HG02943 (cell line): ENCODE measurements around the gene BICC1.

Source experiments
- ATAC-seq: cut with Tn5 transposase; IDR thresholded peaks from one replicate; pipeline ENCODE4 v1.9.1; 2021; ENCODE audit warnings: mild to moderate bottlenecking, low read depth, moderate library complexity; ENCODE audit not compliant: unreplicated experiment

BICC1 gene

DNA sequence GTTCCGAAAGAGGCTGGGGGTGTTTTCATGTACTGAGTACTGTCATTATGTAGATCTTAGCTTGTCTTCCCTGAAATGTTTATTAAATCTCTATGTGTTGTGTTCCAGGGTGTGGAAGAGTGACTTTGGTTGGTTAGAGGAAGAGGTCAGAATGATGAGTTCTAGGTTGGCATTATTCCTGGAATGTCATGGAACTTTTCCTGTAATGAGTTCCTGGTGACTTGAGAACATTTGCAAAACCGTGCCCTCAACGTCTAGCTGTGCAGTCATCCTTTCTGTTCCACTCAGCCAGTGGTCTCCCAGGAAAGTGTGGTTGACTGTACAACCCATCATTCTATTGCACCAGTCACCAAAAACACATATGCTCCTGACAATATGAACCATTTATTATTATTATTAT, 129.6 kb downstream of the BICC1 start:
- no peak for ATAC-seq

DNA sequence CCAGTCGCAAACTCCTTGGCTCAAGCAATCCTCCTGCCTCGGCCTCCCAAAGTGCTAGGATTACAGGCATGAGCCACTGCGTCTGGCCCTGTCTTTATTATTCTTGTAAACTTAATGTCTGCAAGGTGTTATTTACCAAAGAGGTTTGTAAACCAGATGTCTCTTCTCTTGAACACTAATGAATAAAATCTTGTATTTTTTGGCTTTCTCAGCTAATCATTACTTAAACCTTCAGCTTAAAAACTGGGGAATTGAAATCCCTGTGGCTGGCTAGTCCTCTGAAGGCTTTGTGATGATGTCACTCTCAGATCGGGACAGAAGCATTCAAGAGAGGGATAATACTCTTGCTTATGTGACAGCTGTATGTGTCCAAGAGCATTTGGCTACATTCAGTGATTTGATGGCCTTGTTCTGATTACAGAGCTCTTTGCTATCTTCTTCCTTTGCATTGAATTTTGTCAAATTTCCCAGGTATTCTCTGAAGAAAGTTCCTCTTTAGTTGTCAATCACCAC, 130.3 kb downstream of the BICC1 start:
- ATAC-seq, result no peak

DNA sequence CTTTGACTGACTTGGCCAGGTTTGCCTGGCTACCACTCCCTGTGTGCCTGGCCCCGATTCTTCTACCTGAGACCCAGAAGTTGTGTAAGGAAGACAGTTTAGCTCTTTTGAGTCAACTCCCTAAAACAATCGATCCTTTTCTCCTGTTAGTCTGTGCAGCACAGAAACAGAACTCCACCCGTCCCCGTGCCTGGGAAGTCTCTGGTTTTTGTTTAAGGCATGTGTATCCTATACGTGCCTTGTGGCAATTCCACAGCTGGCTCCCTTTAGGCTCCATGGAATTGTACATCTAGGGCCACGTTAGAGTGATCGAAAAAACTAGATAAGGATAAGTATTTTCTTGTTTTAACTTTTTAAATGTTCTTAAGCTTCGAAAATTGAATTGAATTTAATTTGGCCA, 131.6 kb downstream of the BICC1 start:
- ATAC-seq, result no peak

DNA sequence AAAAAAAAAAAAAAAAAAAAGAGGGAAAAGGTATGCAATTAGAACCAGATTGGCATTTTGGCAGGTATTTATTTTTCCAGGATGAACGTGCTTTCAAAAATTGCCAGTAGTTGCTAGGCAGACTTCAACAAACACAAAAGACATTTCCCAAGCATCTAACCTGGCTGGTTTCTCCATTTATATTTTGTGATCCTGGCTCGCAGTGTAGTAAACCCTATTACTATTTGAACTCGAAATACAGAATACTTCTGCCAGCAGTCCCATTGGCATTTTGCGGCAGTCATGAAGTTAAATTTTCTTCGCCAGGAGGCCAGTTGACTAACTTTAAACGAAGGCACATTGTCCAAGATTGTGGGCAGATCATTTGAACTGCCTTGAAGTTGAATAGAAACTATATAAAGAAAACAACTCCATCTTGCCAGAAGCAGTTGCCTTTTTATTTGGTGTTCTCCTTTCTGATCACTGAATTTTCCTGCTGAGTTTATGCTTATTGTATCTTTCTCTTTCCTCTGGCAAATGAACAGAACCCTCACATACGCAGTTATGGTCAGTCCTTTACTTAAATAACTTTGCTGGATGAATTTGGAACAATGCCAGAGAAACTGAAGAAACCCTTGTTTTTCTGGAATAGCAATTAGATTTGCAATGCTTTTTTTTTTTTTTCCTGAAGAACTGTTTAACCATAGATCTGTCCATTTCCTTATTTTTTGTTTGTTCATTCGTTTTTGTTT, 132.9 kb downstream of the BICC1 start:
- no peak for ATAC-seq

DNA sequence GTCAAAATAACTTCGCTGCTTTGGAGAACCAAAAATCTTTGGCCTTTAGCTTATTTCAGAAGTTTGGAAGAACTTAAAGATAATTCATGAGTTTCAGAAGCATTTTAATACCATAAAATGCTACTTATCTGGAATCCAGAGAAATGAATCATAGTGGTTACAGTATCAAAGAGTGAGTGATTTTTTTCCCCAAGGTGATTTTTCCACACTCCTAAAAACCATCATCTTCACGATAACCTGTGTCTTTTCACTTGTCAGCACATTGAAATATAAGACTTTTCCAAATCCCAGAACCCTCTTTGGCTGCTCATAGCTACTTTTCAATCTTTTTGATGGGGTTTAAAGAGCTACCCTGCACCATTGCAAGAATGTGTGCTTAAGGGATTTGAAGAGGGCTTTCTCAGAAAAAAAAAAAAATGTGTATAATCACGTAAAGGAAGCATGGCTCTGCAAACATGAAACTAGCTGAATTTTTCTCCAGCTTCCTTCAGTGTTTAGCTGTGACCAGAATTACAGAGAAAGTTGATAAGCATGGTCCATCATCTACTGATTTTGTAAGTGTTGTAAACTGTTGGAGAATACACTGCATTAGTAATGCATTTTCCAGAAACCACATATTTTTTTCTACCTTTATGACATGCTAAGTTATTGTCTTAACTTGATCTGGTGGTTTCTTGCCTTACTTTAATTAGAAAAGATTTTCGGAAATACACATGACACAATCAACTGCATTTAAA, 134.9 kb downstream of the BICC1 start:
- no peak for ATAC-seq

DNA sequence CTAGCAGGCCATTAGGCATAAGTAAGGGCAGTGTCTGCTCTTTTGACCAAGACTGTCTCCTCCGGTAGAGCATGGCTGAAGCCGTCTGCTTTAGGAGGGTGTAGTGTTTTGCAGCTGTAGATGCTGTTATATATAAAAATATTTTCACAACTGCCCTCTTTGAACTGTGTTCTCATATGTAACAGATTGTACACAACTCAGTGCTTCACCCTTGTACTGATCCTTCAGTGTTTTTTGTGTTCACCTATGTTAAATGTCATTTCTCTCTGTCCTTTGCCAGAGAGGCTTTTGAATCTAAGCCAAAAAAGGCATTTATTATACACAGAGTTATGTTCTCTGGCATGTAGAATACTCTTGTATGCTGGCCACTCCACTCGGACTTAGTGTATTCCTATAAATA, 135.5 kb downstream of the BICC1 start:
- no peak for ATAC-seq

GRCh38 chr10:58651040-58651439, 138.4 kb downstream of the BICC1 start:
- ATAC-seq, result no peak

DNA sequence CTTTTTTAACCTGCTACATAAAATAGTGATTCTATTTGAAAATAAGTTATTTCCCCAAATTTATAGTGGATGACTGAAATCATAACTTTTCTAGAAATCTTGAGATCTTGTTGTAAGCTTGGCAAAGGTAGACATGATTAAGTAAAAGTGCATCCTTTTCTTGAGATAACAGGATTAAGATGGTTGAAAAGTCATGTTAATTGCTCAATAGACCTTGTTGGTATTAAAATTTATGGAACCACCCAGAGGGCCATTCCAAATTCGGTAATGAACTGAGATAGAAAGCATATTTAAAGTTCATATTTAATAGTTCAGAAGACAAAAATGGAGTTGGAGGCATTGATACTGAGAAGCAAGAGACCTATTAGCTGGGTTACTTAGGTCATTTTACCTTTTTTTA, 139.1 kb downstream of the BICC1 start:
- ATAC-seq, result no peak

DNA sequence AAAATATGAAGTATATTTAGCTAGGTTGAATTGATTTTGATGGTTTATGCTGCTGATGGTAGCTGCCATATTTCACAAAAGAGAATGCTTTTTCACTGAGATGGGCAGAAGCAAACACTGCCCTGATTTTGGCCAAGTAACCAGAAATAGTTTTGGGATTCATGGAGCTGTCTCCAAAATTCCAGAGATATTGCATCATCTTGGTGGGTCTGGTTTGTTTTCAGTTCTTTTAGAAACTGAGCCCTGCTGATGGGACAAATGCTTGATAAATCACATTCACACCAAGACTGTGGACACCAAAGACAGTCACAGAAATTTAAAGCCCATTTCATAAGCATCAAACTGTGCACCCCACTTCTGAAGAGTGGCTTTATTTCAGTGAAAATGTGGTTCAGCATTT, 140.5 kb downstream of the BICC1 start:
- ATAC-seq, result no peak

DNA sequence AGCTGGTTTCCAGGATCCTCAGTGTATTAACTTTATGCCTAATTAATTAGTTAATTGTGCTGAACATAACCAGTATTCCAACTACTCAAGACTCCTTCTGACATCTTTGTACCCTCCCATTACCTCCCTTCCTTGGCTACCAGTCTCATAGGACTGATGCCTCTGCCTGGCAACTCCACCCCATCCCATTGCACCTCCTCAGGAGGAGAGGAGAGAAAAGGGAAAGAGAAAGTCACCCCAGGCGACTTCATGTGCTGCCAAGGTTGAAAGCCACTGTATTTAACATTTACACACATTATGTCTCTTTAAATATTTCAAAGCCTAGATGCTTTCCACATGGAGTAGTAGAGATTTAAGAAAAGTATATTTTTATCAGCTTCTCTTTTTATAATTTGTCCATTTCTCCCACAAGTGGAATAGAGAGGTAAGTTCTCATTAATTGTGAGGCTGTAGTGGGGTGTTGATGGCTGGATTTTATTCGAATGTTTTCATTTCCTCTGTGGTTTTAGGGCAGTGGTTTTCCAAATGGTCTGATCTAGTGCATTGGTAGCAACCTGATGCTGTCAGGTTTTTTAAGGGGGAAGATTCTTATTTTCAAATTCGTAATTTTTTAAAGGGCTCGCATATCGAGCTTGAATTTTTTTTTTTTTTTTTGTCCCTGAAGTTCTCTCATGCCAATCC, 148.0 kb downstream of the BICC1 start:
- ATAC-seq, result no peak

DNA sequence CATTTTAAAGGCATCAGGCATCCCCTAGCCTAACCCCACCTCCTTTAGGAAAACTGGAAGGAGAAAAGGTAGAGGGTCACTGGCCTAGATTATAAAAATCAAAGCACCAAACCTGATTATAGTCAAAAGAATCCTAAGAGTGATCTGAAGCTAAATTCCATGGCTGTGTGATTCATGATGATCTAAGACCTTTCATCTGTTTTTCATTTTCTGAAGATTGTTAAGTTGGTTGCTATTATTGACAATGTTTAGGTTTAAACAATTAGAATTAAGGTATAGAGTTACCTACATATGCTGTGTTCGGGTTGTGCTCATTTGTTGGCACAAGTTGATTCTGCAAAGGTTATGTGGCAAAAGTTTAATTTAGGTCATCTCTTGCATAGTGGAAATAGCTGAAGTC, 148.7 kb downstream of the BICC1 start:
- no peak for ATAC-seq

- no peak for ATAC-seq
Measured at GRCh38 chr10:58661902-58662301, 149.2 kb downstream of the BICC1 start.

DNA sequence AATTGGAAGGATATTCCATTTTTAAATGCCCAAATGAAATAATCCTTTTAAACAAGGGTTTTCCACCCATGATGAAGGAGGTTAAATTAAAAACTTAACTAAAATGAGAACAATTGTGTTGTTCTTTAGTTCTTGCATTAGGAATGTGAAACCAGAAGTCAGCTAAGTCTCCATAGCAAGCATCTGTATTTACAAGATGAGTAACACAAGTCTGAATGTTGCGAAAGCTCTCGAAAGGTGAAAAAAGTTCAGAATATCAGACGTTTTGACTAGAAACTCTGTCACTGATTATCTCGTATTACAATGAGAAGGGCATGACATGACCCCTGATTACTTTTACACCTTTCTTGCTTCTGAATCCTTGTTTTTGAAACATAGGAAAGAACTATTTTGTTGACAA, 149.6 kb downstream of the BICC1 start:
- ATAC-seq, result no peak

DNA sequence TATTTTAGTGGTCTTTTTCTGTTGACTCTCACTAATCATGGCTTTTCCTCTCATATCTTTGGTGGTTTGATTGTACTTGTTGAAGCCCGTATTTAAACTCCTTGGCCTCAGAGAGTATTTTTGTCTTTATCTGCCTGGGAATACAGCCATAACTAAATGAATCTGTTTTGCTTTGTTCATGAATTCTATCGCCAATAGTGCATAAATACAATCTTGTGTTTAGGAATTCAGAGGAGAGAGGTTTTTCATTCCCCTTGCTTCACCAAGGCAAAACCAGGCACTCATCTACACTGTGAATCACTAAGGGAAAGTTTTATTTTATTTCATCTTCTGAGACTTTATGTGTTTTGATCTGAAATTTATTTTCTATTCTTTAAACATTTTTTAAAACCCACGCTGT, 152.7 kb downstream of the BICC1 start:
- no peak for ATAC-seq

DNA sequence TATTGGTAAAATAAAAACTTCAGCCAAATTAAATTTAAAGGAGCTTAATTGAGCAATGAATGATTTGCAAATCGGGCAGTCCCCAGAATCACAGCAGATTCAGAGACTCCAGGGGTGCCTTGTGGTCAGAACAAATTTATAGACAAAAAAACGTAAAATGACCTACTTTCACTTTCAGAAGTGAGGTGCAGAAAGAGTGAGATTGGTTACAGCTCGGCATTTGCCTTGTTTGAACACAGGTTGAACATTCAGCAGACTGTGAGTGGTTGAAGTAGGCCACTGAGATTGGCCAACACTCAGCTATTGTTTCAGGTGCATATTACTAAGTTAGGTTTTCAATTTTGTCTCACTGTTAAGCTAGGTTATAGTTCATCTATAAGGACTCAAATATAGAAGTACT, 153.4 kb downstream of the BICC1 start:
- no peak for ATAC-seq

- ATAC-seq, result no peak
Measured at GRCh38 chr10:58667658-58668310, 155.1 kb downstream of the BICC1 start.

DNA sequence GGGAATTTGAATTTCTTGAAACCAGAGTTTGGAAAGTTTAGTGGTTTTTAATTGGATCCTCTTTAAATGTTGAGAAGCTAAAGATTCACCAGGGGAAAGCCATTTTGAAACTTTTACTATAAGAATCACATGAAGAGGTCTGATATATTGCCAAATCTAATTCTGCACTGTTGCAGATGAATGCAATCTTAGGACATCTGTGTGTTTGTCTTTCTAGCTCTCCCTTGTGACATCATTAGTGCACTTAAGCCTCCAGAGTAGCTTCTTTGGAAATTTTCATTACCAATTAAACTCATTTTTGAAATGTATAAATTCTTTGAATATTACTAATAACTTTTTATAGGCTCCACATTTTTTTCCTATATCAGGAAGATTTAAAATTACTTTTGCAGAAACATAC, 160.2 kb downstream of the BICC1 start:
- ATAC-seq, result no peak

GRCh38 chr10:58674251-58674650, 161.6 kb downstream of the BICC1 start:
- ATAC-seq, result no peak

DNA sequence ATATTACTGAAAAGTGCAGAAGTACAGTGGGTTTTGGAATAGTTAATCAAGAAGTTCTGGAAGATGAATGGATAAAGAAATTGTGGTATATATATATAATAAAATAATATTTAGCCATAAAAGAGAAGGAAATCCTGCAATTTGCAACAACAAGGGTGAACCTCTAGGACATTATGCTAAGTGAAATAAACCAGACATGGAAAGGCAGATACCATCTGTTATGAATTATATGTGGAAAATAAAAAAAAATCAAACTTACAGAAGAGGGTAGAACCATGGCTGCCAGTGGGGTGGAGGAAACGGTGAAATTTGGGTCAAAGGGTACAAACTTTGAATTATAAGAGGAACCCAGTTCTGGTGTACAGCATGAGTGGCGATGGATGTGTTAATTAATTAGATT, 162.6 kb downstream of the BICC1 start:
- ATAC-seq, result no peak

GRCh38 chr10:58691528-58691927, 178.9 kb downstream of the BICC1 start:
- ATAC-seq, result no peak

GRCh38 chr10:58693919-58694318, 181.2 kb downstream of the BICC1 start:
- no peak for ATAC-seq
